H9 (cell line): ENCODE results near the gene MITF. TPM values are rescaled to one million over a fixed set of nuclear protein-coding genes. Genes with fewer than 3 reads are reported as not detected.

ENCODE experiments used
- DNase-seq: peaks from one replicate; pipeline ENCODE4 v3.0.0-alpha.2; 2017
- H2AFZ ChIP-seq: one replicate; pipeline ENCODE4 v1.6.1; 2013; ENCODE audit warnings: mild to moderate bottlenecking, low read length, control low read depth, moderate library complexity
- H2AK5ac ChIP-seq: 2 replicates; pipeline ENCODE4 v1.6.1; 2013; ENCODE audit warnings: low read length, control low read depth, mixed read lengths; ENCODE audit not compliant: insufficient read length
- H2BK120ac ChIP-seq: one replicate; pipeline ENCODE4 v1.6.1; 2013; ENCODE audit warnings: low read depth, mild to moderate bottlenecking, low read length, control low read depth, inconsistent platforms; ENCODE audit not compliant: poor library complexity, severe bottlenecking
- H2BK12ac ChIP-seq: 2 replicates; pipeline ENCODE4 v1.6.1; 2013; ENCODE audit warnings: low read length, control low read depth, mixed read lengths, low read depth; ENCODE audit not compliant: insufficient read length
- H2BK15ac ChIP-seq: 2 replicates; pipeline ENCODE4 v1.6.1; 2013; ENCODE audit warnings: low read depth, low read length, control low read depth
- H2BK20ac ChIP-seq: one replicate; pipeline ENCODE4 v1.6.1; 2013; ENCODE audit warnings: low read depth, mild to moderate bottlenecking, low read length, control low read depth, inconsistent platforms; ENCODE audit not compliant: poor library complexity, severe bottlenecking
- H2BK5ac ChIP-seq: 2 replicates; pipeline ENCODE4 v1.6.1; 2013; ENCODE audit warnings: low read length, control low read depth, mixed read lengths; ENCODE audit not compliant: insufficient read length
- H3K14ac ChIP-seq: 2 replicates; pipeline ENCODE4 v1.6.1; 2013; ENCODE audit warnings: low read length, control low read depth; ENCODE audit not compliant: insufficient read depth
- H3K18ac ChIP-seq: 2 replicates; pipeline ENCODE4 v1.6.1; 2013; ENCODE audit warnings: low read depth, mild to moderate bottlenecking, mixed read lengths, low read length, control low read depth; ENCODE audit not compliant: insufficient read length
- H3K23ac ChIP-seq: 2 replicates; pipeline ENCODE4 v1.6.1; 2013; ENCODE audit warnings: low read length, control low read depth, mixed read lengths, low read depth; ENCODE audit not compliant: insufficient read length
- H3K23me2 ChIP-seq: 2 replicates; pipeline ENCODE4 v1.6.1; 2013; ENCODE audit warnings: low read depth, mild to moderate bottlenecking, mixed read lengths, low read length, control low read depth; ENCODE audit not compliant: insufficient read length, poor library complexity, severe bottlenecking
- H3K27ac ChIP-seq: 2 replicates; pipeline ENCODE4 v1.5.1; 2013; ENCODE audit warnings: low read length, control low read depth, mixed read lengths, low read depth; ENCODE audit not compliant: insufficient read length
- H3K27me3 ChIP-seq: 2 replicates; pipeline ENCODE4 v1.6.1; 2013; ENCODE audit warnings: low read length, control low read depth, inconsistent platforms; ENCODE audit not compliant: insufficient read depth
- H3K4ac ChIP-seq: 2 replicates; pipeline ENCODE4 v1.6.1; 2013; ENCODE audit warnings: low read depth, mild to moderate bottlenecking, control low read depth, inconsistent platforms, low read length, moderate library complexity
- H3K4me1 ChIP-seq: 2 replicates; pipeline ENCODE4 v1.6.1; 2013; ENCODE audit warnings: low read length, control low read depth, inconsistent platforms; ENCODE audit not compliant: insufficient read depth
- H3K4me2 ChIP-seq: 2 replicates; pipeline ENCODE4 v1.6.1; 2013; ENCODE audit warnings: low read length, control low read depth, mixed read lengths; ENCODE audit not compliant: insufficient read length, insufficient read depth
- H3K56ac ChIP-seq: 2 replicates; pipeline ENCODE4 v1.6.1; 2013; ENCODE audit warnings: low read depth, mild to moderate bottlenecking, mixed read lengths, low read length, control low read depth; ENCODE audit not compliant: insufficient read length
- H3K79me1 ChIP-seq: 2 replicates; pipeline ENCODE4 v1.6.1; 2013; ENCODE audit warnings: low read depth, mild to moderate bottlenecking, moderate library complexity, low read length, control low read depth, inconsistent platforms; ENCODE audit not compliant: insufficient read depth, poor library complexity, severe bottlenecking
- H3K79me2 ChIP-seq: 2 replicates; pipeline ENCODE4 v1.6.1; 2013; ENCODE audit warnings: low read length, control low read depth, inconsistent platforms; ENCODE audit not compliant: insufficient read depth
- H3K9ac ChIP-seq: 2 replicates; pipeline ENCODE4 v1.6.1; 2013; ENCODE audit warnings: low read length, control low read depth, mixed read lengths; ENCODE audit not compliant: insufficient read length; ENCODE audit errors: extremely low read depth
- H3K9me3 ChIP-seq: one replicate; pipeline ENCODE4 v1.6.1; 2013; ENCODE audit warnings: low read depth, low read length, inconsistent platforms; ENCODE audit not compliant: control insufficient read depth
- H3T11ph ChIP-seq: one replicate; pipeline ENCODE4 v1.6.1; 2013; ENCODE audit warnings: mild to moderate bottlenecking, low read length, control low read depth, inconsistent platforms
- H4K20me1 ChIP-seq: one replicate; pipeline ENCODE4 v1.6.1; 2013; ENCODE audit not compliant: control insufficient read depth, insufficient read length, insufficient read depth
- H4K5ac ChIP-seq: 2 replicates; pipeline ENCODE4 v1.6.1; 2013; ENCODE audit warnings: low read depth, mild to moderate bottlenecking, mixed read lengths, low read length, control low read depth; ENCODE audit not compliant: insufficient read length
- H4K8ac ChIP-seq: replicated peaks from 2 replicates; pipeline ENCODE4 v1.6.1; 2013; ENCODE audit warnings: low read length, control low read depth, mixed read lengths, low read depth; ENCODE audit not compliant: insufficient read length
- H4K91ac ChIP-seq: 2 replicates; pipeline ENCODE4 v1.6.1; 2013; ENCODE audit warnings: low read depth, mild to moderate bottlenecking, moderate library complexity, mixed read lengths, low read length, control low read depth; ENCODE audit not compliant: insufficient read length
- H3K27ac Mint-ChIP-seq, 3 experiments: 2 replicates in 2 of 3; 3 replicates in 1 of 3; pipeline ENCODE4 v1.8.0; 2020 to 2021; ENCODE audit warnings: mixed read lengths in 3 of 3, mild to moderate bottlenecking in 1 of 3, moderate library complexity in 1 of 3
- H3K27me3 Mint-ChIP-seq: 2 replicates; pipeline ENCODE4 v1.8.0; 2021; ENCODE audit warnings: low read depth, mild to moderate bottlenecking, moderate library complexity, mixed read lengths
- H3K36me3 Mint-ChIP-seq, 3 experiments: 2 replicates in 2 of 3; 3 replicates in 1 of 3; pipeline ENCODE4 v1.8.0; 2020 to 2021; ENCODE audit warnings: low read depth in 3 of 3, mixed read lengths in 3 of 3; ENCODE audit not compliant: insufficient read depth in 1 of 3
- H3K4me1 Mint-ChIP-seq, 2 experiments: 2 replicates each; pipeline ENCODE4 v1.8.0; 2020; ENCODE audit warnings: mixed read lengths in 2 of 2
- H3K4me3 Mint-ChIP-seq, 2 experiments: 2 replicates in 1 of 2; 3 replicates in 1 of 2; pipeline ENCODE4 v1.8.0; 2020 to 2021; ENCODE audit warnings: mild to moderate bottlenecking in 2 of 2, mixed read lengths in 2 of 2, moderate library complexity in 1 of 2
- H3K9me3 Mint-ChIP-seq, 2 experiments: 2 replicates in 1 of 2; 3 replicates in 1 of 2; pipeline ENCODE4 v1.8.0; 2020; ENCODE audit warnings: mild to moderate bottlenecking in 2 of 2, mixed read lengths in 2 of 2, moderate library complexity in 1 of 2
- CTCF ChIP-seq: fragments of 200-600 bp; sonication (generic); conservative IDR thresholded peaks from 3 replicates; pipeline ENCODE4 v1.8.0; 2021; ENCODE audit warnings: antibody characterized with exemption, mild to moderate bottlenecking
- WGBS: extraction: QIAGEN DNeasy Blood & Tissue Kit; methylation state at CpG from one replicate; pipeline ENCODE4 v1.1.7; 2013; ENCODE audit warnings: missing lambda C conversion rate, low lambda C conversion rate, mixed read lengths; ENCODE audit not compliant: insufficient read length; ENCODE audit errors: extremely low coverage; 5-methylcytosine and 5-hydroxymethylcytosine counted together
- total RNA-seq: library from RNA; stranded (reverse); gene quantifications from 2 replicates; pipeline ENCODE4 v1.2.1, GENCODE V29; 2021

MITF gene
- total RNA-seq, 1 experiment from 2014 or later, result 0.81 TPM

- Mint-ChIP-seq H3K4me1 (peaks cover 14 to 16% of the 10 kb centered on the region in 2 experiments), H3K27ac (no peak overlapping the region), H3K36me3 (no peaks in the 10 kb centered on the region), H3K9me3 (no peaks in the 10 kb centered on the region), H3K27me3 (no peaks in the 10 kb centered on the region; the same call in 1 of the 2 replicates), H3K4me3 (no peak overlapping the region)
- no peak overlapping the region for H2BK5ac ChIP-seq
- no peak overlapping the region for H4K91ac ChIP-seq
- H3K23ac ChIP-seq, result no peak overlapping the region
- no peaks in the 10 kb centered on the region for H3K9me3 ChIP-seq
- H3K18ac ChIP-seq, result no peak overlapping the region
- H3K4me2 ChIP-seq, result no peak overlapping the region
- H4K5ac ChIP-seq, result no peak overlapping the region
- no peaks in the 10 kb centered on the region for H3K23me2 ChIP-seq
- no peak overlapping the region for H2BK12ac ChIP-seq
- no peak overlapping the region for H3K27ac ChIP-seq
- no peak overlapping the region for H2BK15ac ChIP-seq
- no peaks in the 10 kb centered on the region for H3K79me1 ChIP-seq
- H3K27me3 ChIP-seq, result no peaks in the 10 kb centered on the region
- peak; percentile 28 for DNase-seq
- H2AFZ ChIP-seq, result no peak overlapping the region
- no peak overlapping the region for H3K9ac ChIP-seq
- no peak overlapping the region for H3T11ph ChIP-seq
- H3K14ac ChIP-seq, result no peak overlapping the region
- H2BK20ac ChIP-seq, result no peak overlapping the region
- H3K4ac ChIP-seq, result no peak overlapping the region
- H3K79me2 ChIP-seq, result no peaks in the 10 kb centered on the region
- H2BK120ac ChIP-seq, result no peak overlapping the region
- no peak overlapping the region for H4K8ac ChIP-seq
- no peak overlapping the region for H2AK5ac ChIP-seq
- H3K4me1 ChIP-seq, result peaks cover 3% of the 10 kb centered on the region; the same call in 1 of the 2 replicates
- WGBS, result no CpG with 5 or more reads among the region's 15 CpGs
- no peaks in the 10 kb centered on the region for H4K20me1 ChIP-seq
- no peak overlapping the region for H3K56ac ChIP-seq
- TF ChIP-seq CTCF, result no peak
Measured at GRCh38 chr3:70000028-70000410, 260.8 kb downstream of the MITF start.
